ENCODE measurements around the gene CENPE.

Gene CENPE

GRCh38 chr4:103074744-103075434 lies 123.3 kb downstream of the CENPE start:
- no peak for DNase-seq

GRCh38 chr4:103073792-103074438 lies 124.2 kb downstream of the CENPE start:
- DNase-seq: no peak

- DNase-seq: peak; percentile 10
Observed at GRCh38 chr4:103067841-103068547, 130.1 kb downstream of the CENPE start.

GRCh38 chr4:103060453-103061148 lies 137.5 kb downstream of the CENPE start:
- DNase-seq: no peak

Data from fibroblast of skin of right quadriceps (primary cell).